ENCODE measurements around the gene OR5B2.

DNA sequence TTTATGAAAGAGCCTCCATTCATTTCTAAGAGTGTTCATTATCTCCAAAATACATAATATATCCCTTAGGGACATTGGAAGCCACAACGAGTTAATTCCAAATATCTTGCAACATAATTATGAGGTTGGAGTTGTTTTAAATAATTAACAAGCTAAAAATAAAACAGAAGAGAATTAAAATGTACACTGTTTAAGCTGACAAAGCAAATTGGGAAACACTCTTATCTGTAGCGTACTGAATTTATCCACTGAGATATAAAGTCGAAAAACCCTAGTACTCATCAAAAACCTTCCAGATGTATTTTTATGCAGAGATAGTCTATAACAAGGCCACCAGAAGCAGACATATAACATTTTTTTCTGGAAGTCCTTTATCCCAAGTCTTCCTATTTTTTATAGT, 6.3 kb upstream of the OR5B2 start:
- TF ChIP-seq, protein P1, sequence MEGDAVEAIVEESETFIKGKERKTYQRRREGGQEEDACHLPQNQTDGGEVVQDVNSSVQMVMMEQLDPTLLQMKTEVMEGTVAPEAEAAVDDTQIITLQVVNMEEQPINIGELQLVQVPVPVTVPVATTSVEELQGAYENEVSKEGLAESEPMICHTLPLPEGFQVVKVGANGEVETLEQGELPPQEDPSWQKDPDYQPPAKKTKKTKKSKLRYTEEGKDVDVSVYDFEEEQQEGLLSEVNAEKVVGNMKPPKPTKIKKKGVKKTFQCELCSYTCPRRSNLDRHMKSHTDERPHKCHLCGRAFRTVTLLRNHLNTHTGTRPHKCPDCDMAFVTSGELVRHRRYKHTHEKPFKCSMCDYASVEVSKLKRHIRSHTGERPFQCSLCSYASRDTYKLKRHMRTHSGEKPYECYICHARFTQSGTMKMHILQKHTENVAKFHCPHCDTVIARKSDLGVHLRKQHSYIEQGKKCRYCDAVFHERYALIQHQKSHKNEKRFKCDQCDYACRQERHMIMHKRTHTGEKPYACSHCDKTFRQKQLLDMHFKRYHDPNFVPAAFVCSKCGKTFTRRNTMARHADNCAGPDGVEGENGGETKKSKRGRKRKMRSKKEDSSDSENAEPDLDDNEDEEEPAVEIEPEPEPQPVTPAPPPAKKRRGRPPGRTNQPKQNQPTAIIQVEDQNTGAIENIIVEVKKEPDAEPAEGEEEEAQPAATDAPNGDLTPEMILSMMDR (IDR thresholded peaks at IDR 0.05; ENCODE audit: low read length): no peak
- no peak for TF ChIP-seq EZH2 (IDR thresholded peaks at IDR 0.05; ENCODE audit: borderline replicate concordance, low read length)

Measured in OCI-LY1 (cell line).